ENCODE data around the gene ACVRL1. TPM values are rescaled to one million over a fixed set of nuclear protein-coding genes. Genes with fewer than 3 reads are reported as not detected.

Gene ACVRL1
- total and polyA plus RNA-seq, 10 of the 15 experiments (the other 5 are each of a cell fraction or from before 2014, with no cell fraction given) = not detected

DNA sequence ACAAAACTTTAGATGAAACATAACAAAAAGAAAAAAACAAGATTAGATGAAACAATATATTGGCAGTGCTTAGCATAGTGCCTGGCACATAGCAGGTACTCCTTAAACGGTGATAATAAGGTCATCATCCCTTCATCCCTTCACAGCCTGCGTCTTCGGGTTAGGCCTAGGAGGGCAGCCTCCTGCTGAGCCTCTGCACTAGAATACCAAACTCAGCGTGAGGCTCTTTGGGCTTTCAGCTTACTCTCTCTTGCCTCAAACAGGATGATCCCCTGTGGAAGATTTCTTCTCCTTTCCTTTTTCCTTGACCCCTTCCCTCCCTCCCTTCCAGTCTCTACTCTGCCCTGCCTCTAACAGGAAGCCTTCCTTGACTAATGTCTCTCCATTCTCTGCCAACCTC is 44.4 kb upstream of the ACVRL1 start:
- Histone ChIP-seq H3K36me3 (ENCODE audit: control insufficient read depth in 2 of 2, insufficient read depth in 2 of 2, low read length in 1 of 2) (no peaks in the 10 kb centered on the region), H2AFZ (ENCODE audit: control insufficient read depth, low read depth, low read length) (no peak overlapping the region), H3K9me3 (replicated peaks; ENCODE audit: control insufficient read depth, insufficient read depth, low read length) (no peaks in the 10 kb centered on the region), H3K9ac (ENCODE audit: control insufficient read depth, insufficient read depth, low read length) (no peak overlapping the region), H4K20me1 (ENCODE audit: control insufficient read depth, insufficient read depth) (no peaks in the 10 kb centered on the region), H3K4me3 (no peak overlapping the region), H3K4me1 (ENCODE audit: control insufficient read depth, insufficient read depth, low read length) (no peaks in the 10 kb centered on the region), H3K27ac (ENCODE audit: control insufficient read depth, insufficient read depth) (no peak overlapping the region), H3K79me2 (ENCODE audit: control insufficient read depth, insufficient read depth, low read length) (no peaks in the 10 kb centered on the region), H3K4me2 (ENCODE audit: control insufficient read depth, insufficient read depth) (no peak overlapping the region), H3K27me3 (replicated peaks in 1 of 2; ENCODE audit: control insufficient read depth in 2 of 2, insufficient read depth in 2 of 2, low read length in 1 of 2) (peaks cover 15 to 17% of the 10 kb centered on the region in 2 experiments)
- TF ChIP-seq ETV6 (conservative IDR thresholded peaks at IDR 0.05 in 1 of 2, IDR thresholded peaks at IDR 0.05 in 1 of 2; ENCODE audit: borderline replicate concordance in 1 of 2, low read depth in 1 of 2) = no peak
- TF ChIP-seq FOXK2 (IDR thresholded peaks at IDR 0.05) = no peak
- TF ChIP-seq ZNF384 (IDR thresholded peaks at IDR 0.05; ENCODE audit: borderline replicate concordance, low read depth, low read length) = no peak
- no peak for TF ChIP-seq FOS (IDR thresholded peaks at IDR 0.05; ENCODE audit: borderline replicate concordance, extremely low read depth, insufficient read length)
- DNase-seq (ENCODE audit: low read depth, low spot score) = no peak
- SMC1A ChIA-PET (ENCODE audit: uncharacterized antibody, unreplicated experiment) = no interaction called here
- POLR2A ChIA-PET = no interaction called here
- WGBS (ENCODE audit: insufficient coverage, insufficient replicate concordance, low lambda C conversion rate, missing lambda C conversion rate) = 57% methylated on average over 4 of the region's 4 CpGs
- no peak for ATAC-seq
- CTCF ChIA-PET = no interaction called here
- FAIRE-seq = no peak
- no TSS peak for BruUV-seq (replicated peaks)
- RAD21 ChIA-PET (ENCODE audit: unreplicated experiment) = no interaction called here
- intact Hi-C loops (cut with micrococcal nuclease; ENCODE audit: unreplicated experiment) (no loop called here), in situ Hi-C loops (cut with MboI) (no loop called here)

DNA sequence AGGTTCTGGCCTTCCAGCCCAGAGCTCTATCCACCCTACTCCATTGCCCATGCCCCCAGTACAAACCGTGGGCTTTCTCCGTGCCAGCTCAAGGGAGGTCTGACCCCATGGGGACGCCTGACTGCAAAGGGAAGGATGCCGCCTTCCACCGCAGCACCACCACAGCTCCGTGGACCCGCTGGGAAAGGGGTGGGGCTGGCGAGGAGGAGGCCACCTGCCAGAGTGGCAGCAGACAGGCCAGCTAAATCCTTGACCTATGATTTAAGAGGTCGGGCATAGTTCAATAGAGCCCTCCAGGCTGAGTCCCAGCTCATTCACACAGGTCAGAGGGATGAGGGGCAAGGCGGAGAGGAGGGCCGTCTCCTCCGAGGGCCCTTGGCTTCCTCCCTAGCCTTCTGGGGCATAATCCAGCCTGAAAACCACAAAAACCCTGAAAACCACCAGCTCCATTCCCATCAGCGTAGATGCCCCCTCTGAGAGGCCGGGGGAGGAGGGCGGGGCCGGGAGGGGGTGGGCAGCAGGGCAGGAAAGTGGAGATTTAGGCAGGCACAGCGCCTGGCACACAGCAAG is 43.9 kb upstream of the ACVRL1 start:
- RAD21 ChIA-PET (ENCODE audit: unreplicated experiment) = no interaction called here
- SMC1A ChIA-PET (ENCODE audit: uncharacterized antibody, unreplicated experiment) = no interaction called here
- Histone ChIP-seq H4K20me1 (ENCODE audit: control insufficient read depth, insufficient read depth) (no peaks in the 10 kb centered on the region), H3K4me1 (ENCODE audit: control insufficient read depth, insufficient read depth, low read length) (no peaks in the 10 kb centered on the region), H3K27me3 (replicated peaks in 1 of 2; ENCODE audit: control insufficient read depth in 2 of 2, insufficient read depth in 2 of 2, low read length in 1 of 2) (peaks cover 15 to 17% of the 10 kb centered on the region in 2 experiments), H2AFZ (ENCODE audit: control insufficient read depth, low read depth, low read length) (no peak overlapping the region), H3K9ac (ENCODE audit: control insufficient read depth, insufficient read depth, low read length) (no peak overlapping the region), H3K79me2 (ENCODE audit: control insufficient read depth, insufficient read depth, low read length) (no peaks in the 10 kb centered on the region), H3K9me3 (replicated peaks; ENCODE audit: control insufficient read depth, insufficient read depth, low read length) (no peaks in the 10 kb centered on the region), H3K36me3 (ENCODE audit: control insufficient read depth in 2 of 2, insufficient read depth in 2 of 2, low read length in 1 of 2) (no peaks in the 10 kb centered on the region), H3K27ac (ENCODE audit: control insufficient read depth, insufficient read depth) (no peak overlapping the region), H3K4me2 (ENCODE audit: control insufficient read depth, insufficient read depth) (no peak overlapping the region), H3K4me3 (no peak overlapping the region)
- CTCF ChIA-PET = no interaction called here
- DNase-seq (ENCODE audit: low read depth, low spot score) (no peak), FAIRE-seq (no peak), ATAC-seq (no peak)
- 3% methylated on average over 15 of the region's 17 CpGs for WGBS (ENCODE audit: insufficient coverage, insufficient replicate concordance, low lambda C conversion rate, missing lambda C conversion rate)
- in situ Hi-C loops (cut with MboI) = no loop called here
- intact Hi-C loops (cut with micrococcal nuclease; ENCODE audit: unreplicated experiment) = no loop called here
- TF ChIP-seq, protein P1, sequence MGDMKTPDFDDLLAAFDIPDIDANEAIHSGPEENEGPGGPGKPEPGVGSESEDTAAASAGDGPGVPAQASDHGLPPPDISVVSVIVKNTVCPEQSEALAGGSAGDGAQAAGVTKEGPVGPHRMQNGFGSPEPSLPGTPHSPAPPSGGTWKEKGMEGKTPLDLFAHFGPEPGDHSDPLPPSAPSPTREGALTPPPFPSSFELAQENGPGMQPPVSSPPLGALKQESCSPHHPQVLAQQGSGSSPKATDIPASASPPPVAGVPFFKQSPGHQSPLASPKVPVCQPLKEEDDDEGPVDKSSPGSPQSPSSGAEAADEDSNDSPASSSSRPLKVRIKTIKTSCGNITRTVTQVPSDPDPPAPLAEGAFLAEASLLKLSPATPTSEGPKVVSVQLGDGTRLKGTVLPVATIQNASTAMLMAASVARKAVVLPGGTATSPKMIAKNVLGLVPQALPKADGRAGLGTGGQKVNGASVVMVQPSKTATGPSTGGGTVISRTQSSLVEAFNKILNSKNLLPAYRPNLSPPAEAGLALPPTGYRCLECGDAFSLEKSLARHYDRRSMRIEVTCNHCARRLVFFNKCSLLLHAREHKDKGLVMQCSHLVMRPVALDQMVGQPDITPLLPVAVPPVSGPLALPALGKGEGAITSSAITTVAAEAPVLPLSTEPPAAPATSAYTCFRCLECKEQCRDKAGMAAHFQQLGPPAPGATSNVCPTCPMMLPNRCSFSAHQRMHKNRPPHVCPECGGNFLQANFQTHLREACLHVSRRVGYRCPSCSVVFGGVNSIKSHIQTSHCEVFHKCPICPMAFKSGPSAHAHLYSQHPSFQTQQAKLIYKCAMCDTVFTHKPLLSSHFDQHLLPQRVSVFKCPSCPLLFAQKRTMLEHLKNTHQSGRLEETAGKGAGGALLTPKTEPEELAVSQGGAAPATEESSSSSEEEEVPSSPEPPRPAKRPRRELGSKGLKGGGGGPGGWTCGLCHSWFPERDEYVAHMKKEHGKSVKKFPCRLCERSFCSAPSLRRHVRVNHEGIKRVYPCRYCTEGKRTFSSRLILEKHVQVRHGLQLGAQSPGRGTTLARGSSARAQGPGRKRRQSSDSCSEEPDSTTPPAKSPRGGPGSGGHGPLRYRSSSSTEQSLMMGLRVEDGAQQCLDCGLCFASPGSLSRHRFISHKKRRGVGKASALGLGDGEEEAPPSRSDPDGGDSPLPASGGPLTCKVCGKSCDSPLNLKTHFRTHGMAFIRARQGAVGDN (IDR thresholded peaks at IDR 0.05) = no peak
- TF ChIP-seq MEF2B (IDR thresholded peaks at IDR 0.05; ENCODE audit: partially characterized antibody, poor library complexity, severe bottlenecking) (no peak), RCOR1 (conservative IDR thresholded peaks at IDR 0.05; ENCODE audit: low read depth, low read length) (no peak), BHLHE40 (IDR thresholded peaks at IDR 0.05; ENCODE audit: borderline replicate concordance in 1 of 2, low read depth in 2 of 2, low read length in 1 of 2) (no peak), RAD51 (IDR thresholded peaks at IDR 0.05) (no peak)
- TF ChIP-seq, protein P2, sequence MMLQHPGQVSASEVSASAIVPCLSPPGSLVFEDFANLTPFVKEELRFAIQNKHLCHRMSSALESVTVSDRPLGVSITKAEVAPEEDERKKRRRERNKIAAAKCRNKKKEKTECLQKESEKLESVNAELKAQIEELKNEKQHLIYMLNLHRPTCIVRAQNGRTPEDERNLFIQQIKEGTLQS (IDR thresholded peaks at IDR 0.05; ENCODE audit: borderline replicate concordance, extremely low read depth, low read depth, low read length) = no peak
- BruUV-seq (replicated peaks) = no TSS peak
- POLR2A ChIA-PET = no interaction called here

Measured in GM12878 (cell line).